Measurements from ENCODE around the gene WDR35. TPM values are rescaled to one million over a fixed set of nuclear protein-coding genes. Genes with fewer than 3 reads are reported as not detected.

Gene WDR35
- total RNA-seq, 1 donor from 2014 or later, result 2.4 TPM

DNA sequence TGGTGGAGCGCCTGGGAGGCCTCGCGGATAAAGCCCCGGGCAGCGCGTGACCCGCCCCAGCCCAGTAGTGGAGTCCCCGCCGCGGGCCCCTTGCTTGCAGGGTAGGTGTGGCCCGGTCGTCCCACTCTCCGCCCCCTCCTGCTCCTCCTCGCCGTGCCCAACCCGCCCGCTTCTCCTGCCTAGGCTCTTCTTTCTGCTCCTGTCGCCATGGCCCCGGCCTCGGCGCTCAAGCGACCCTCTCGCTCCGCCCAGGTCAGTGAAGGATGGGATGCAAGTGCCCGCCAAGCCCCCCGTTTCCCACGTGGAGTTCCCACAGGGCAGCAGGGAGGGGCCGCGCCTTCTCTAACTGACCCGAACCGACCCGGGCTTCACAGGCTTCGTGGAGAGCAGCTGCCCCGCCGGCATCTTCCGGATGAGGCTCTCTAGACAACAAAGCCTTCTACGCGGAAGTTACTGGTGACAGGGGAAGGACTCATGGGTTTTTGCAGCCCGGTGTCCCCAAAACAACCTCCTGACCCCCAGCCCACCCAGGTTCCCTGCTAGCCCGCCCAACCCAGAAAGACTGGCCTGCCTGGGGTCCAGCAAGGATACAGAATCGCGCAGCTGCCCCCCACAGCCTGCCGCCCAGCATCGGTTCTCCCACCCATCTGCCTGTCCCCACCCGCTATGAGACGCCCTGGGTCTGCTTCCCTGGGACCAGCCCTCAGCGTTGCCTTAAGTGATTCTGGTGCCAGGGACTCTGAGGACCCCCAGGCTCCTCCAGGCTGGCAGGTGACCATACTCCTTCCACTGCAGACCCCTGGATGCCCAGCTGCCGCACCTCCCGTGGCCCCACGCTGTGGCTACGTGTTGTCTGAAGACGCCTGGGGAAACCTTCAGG, 121.0 kb downstream of the WDR35 start:
- ATAC-seq, result peak; percentile 72

- no peak for ATAC-seq
These were observed 121.7 kb downstream of the WDR35 start for GRCh38 chr2:19868224-19868623.

- ATAC-seq, result no peak
These were observed 123.1 kb downstream of the WDR35 start for GRCh38 chr2:19866771-19867170.

DNA sequence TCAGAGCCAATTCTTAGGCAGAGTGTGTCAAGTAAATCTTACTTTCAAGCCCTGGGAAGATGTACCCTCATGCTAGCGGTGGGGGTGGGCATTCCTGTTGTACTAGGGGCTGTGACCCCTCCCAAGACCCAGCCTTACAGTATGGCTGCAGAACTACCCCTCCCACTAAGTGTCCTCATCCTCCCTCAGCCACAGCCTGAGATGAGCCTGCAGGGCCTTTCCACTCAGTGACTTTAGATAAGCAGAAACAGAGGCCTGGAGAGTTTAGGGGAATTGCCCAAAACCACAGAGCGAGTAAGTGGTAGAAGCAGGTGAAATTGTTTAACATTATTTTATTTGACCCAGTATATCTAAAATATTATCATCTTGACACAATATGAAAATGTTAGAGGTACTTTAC, 124.8 kb downstream of the WDR35 start:
- ATAC-seq, result no peak

DNA sequence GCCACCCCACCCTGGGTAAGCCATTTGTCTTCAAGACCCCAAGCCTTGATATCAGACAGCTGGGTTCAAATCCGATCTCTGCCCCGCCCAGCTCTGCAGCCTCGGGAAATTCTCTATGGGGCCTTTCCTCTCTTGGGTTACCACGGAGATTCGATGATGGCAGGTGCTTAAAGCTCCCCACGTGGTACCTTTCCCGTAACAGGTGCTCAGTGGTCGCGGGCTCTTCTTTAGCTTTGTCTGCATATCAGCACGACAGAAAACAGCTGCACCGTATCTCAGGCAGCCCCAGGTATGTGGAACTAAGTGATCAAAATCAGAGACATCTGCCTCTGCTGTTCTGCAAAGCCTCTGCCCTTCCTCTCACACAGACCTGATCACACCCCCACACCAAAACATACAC, 125.5 kb downstream of the WDR35 start:
- no peak for ATAC-seq

- peak; percentile 48 for ATAC-seq
These were observed 126.4 kb downstream of the WDR35 start for GRCh38 chr2:19863303-19864041.

GRCh38 chr2:19861813-19862212, 128.1 kb downstream of the WDR35 start:
- ATAC-seq, result no peak

Other genes starting within 250 kb of the WDR35 start
- 7.8 TPM for gene TTC32, start 88.1 kb downstream of the WDR35 start, total RNA-seq
- gene MATN3, start 22.6 kb upstream of the WDR35 start, total RNA-seq, result 0.56 TPM
- 85.4 TPM for gene LAPTM4A, start 61.5 kb upstream of the WDR35 start, total RNA-seq
- gene SDC1, start 235.0 kb upstream of the WDR35 start, total RNA-seq, result 477 TPM